Neuronal stem cell (in vitro differentiated cells): Measurements from ENCODE around the gene DIRAS3.

Source experiments
- DNase-seq: peaks from one replicate; pipeline ENCODE4 v3.0.0-alpha.2; 2013; ENCODE audit warnings: low spot score
- H2AFZ ChIP-seq: one replicate; pipeline ENCODE4 v1.6.1; 2013; ENCODE audit warnings: mild to moderate bottlenecking, low read length, inconsistent platforms
- H2AK5ac ChIP-seq: 2 replicates; pipeline ENCODE4 v1.6.1; 2013; ENCODE audit warnings: low read depth, mild to moderate bottlenecking, inconsistent platforms, low read length, moderate library complexity, mixed read lengths
- H2BK120ac ChIP-seq: 2 replicates; pipeline ENCODE4 v1.6.1; 2013; ENCODE audit warnings: low read depth, mild to moderate bottlenecking, inconsistent platforms, low read length, moderate library complexity, mixed read lengths
- H2BK12ac ChIP-seq: one replicate; pipeline ENCODE4 v1.6.1; 2013; ENCODE audit warnings: low read length, inconsistent platforms
- H2BK15ac ChIP-seq: 2 replicates; pipeline ENCODE4 v1.6.1; 2013; ENCODE audit warnings: mild to moderate bottlenecking, low read length, inconsistent platforms, mixed read lengths
- H2BK5ac ChIP-seq: one replicate; pipeline ENCODE4 v1.6.1; 2013; ENCODE audit warnings: inconsistent platforms, mild to moderate bottlenecking, low read length, moderate library complexity
- H3K14ac ChIP-seq: one replicate; pipeline ENCODE4 v1.6.1; 2013; ENCODE audit warnings: low read length, inconsistent platforms
- H3K18ac ChIP-seq: 2 replicates; pipeline ENCODE4 v1.6.1; 2013; ENCODE audit warnings: low read length, inconsistent platforms
- H3K23ac ChIP-seq: 2 replicates; pipeline ENCODE4 v1.6.1; 2013; ENCODE audit warnings: low read depth, mild to moderate bottlenecking, mixed read lengths, low read length, inconsistent platforms; ENCODE audit not compliant: poor library complexity
- H3K27ac ChIP-seq: replicated peaks from 3 replicates; pipeline ENCODE4 v1.5.1; 2013; ENCODE audit warnings: low read length, inconsistent platforms
- H3K27me3 ChIP-seq, 3 experiments: 2 replicates each; pipeline ENCODE4 v1.6.1; 2013; ENCODE audit warnings: low read length in 3 of 3, mild to moderate bottlenecking in 2 of 3, inconsistent platforms in 1 of 3, low read depth in 1 of 3, mixed read lengths in 1 of 3, moderate library complexity in 1 of 3; ENCODE audit not compliant: control insufficient read depth in 3 of 3, insufficient read depth in 3 of 3
- H3K36me3 ChIP-seq, 2 donors: replicated peaks in 1 of 2; 2 replicates each; pipeline ENCODE4 v1.6.1; 2013; ENCODE audit warnings: low read length in 2 of 2; ENCODE audit not compliant: control insufficient read depth in 2 of 2, insufficient read depth in 2 of 2
- H3K4ac ChIP-seq: 2 replicates; pipeline ENCODE4 v1.6.1; 2013; ENCODE audit warnings: inconsistent platforms, mild to moderate bottlenecking, low read length, moderate library complexity
- H3K4me1 ChIP-seq, 2 donors: 1 replicate in 1 of 2; 2 replicates in 1 of 2; pipeline ENCODE4 v1.6.1; 2013; ENCODE audit warnings: low read length in 2 of 2, low read depth in 1 of 2; ENCODE audit not compliant: control insufficient read depth in 2 of 2, insufficient read depth in 1 of 2
- H3K4me2 ChIP-seq: one replicate; pipeline ENCODE4 v1.6.1; 2013; ENCODE audit warnings: mild to moderate bottlenecking, low read length, inconsistent platforms; ENCODE audit not compliant: insufficient read depth, poor library complexity, severe bottlenecking
- H3K4me3 ChIP-seq, 2 donors: 2 replicates each; pipeline ENCODE4 v1.5.1; 2013; ENCODE audit warnings: low read length in 2 of 2, mild to moderate bottlenecking in 2 of 2, inconsistent platforms in 1 of 2, moderate library complexity in 1 of 2
- H3K79me1 ChIP-seq: one replicate; pipeline ENCODE4 v1.6.1; 2013; ENCODE audit warnings: low read depth, mild to moderate bottlenecking, inconsistent platforms, low read length, moderate library complexity
- H3K9ac ChIP-seq: one replicate; pipeline ENCODE4 v1.6.1; 2013; ENCODE audit warnings: mild to moderate bottlenecking, low read depth, low read length, inconsistent platforms; ENCODE audit not compliant: poor library complexity
- H3K9me3 ChIP-seq, 2 donors: replicated peaks in 1 of 2; 2 replicates each; pipeline versions ENCODE3 to v1.6.1; 2013; ENCODE audit warnings: low read length in 2 of 2, mild to moderate bottlenecking in 2 of 2, inconsistent platforms in 1 of 2, low read depth in 1 of 2, mixed read lengths in 1 of 2, moderate library complexity in 1 of 2; ENCODE audit not compliant: control insufficient read depth in 2 of 2, insufficient read depth in 1 of 2
- H4K8ac ChIP-seq: one replicate; pipeline ENCODE4 v1.6.1; 2013; ENCODE audit warnings: low read depth, mild to moderate bottlenecking, inconsistent platforms, low read length, moderate library complexity
- H4K91ac ChIP-seq: one replicate; pipeline ENCODE4 v1.6.1; 2013; ENCODE audit warnings: low read length, low read depth, mild to moderate bottlenecking, inconsistent platforms; ENCODE audit not compliant: poor library complexity
- WGBS, 2 donors: extraction: QIAGEN DNeasy Blood & Tissue Kit; methylation state at CpG; one replicate each; pipeline ENCODE4 v1.1.7; 2013; ENCODE audit warnings: missing lambda C conversion rate in 2 of 2, mixed read lengths in 1 of 2; ENCODE audit not compliant: insufficient read length in 2 of 2, insufficient replicate concordance in 1 of 2; ENCODE audit errors: extremely low coverage in 2 of 2; 5-methylcytosine and 5-hydroxymethylcytosine counted together

Gene DIRAS3

DNA sequence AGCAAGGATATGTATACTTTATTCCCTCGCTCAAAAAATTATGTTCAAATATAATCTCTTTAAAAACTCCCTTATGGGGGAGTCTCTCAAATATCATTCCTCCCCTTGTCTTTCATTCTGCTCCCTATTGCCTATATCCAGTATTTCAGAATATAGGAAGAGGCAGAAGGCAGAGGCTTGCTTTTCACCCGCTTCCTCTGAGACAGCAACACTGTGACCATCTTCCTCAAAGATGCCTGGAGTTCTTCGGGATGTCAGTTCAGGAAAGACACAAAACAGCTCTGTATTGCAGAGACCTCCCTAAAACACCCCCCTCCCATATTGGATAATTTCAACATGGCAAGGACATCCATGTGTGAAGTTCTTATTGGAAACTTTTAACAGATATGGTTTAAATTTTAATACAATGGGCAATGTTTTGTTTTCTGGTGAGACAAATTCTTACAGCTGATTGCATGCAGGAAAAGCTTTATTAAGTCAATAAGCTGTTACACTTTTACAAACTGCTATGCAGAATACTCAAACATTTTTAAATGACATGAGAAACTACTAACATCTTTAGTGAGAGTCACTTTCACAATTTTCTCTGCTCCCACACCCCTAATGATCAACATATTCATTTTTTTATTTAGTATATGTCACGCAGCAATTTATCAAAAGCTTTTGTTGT lies 4.8 kb downstream of the DIRAS3 start:
- Histone ChIP-seq H3K27me3 (peaks cover 0 to 8% (median 0%) of the 10 kb centered on the region in 3 experiments), H2BK120ac (no peak overlapping the region), H2AFZ (no peak overlapping the region), H2BK12ac (no peak overlapping the region), H3K4ac (no peak overlapping the region), H2AK5ac (no peak overlapping the region), H3K4me2 (no peak overlapping the region), H3K23ac (no peak overlapping the region), H3K36me3 (peaks cover 0 to 5% of the 10 kb centered on the region in 2 donors), H3K9me3 (no peaks in the 10 kb centered on the region), H3K18ac (no peak overlapping the region), H3K4me3 (no peak overlapping the region), H3K14ac (no peak overlapping the region), H3K79me1 (no peaks in the 10 kb centered on the region), H3K4me1 (no peaks in the 10 kb centered on the region), H4K8ac (no peak overlapping the region), H2BK5ac (no peak overlapping the region), H4K91ac (no peak overlapping the region), H3K27ac (no peak overlapping the region), H2BK15ac (no peak overlapping the region), H3K9ac (no peak overlapping the region)
- WGBS, 2 donors, result 100% methylated on average over 1 of the region's 4 CpGs; no CpG with 5 or more reads in 1 of the 2 donors
- no peak for DNase-seq

DNA sequence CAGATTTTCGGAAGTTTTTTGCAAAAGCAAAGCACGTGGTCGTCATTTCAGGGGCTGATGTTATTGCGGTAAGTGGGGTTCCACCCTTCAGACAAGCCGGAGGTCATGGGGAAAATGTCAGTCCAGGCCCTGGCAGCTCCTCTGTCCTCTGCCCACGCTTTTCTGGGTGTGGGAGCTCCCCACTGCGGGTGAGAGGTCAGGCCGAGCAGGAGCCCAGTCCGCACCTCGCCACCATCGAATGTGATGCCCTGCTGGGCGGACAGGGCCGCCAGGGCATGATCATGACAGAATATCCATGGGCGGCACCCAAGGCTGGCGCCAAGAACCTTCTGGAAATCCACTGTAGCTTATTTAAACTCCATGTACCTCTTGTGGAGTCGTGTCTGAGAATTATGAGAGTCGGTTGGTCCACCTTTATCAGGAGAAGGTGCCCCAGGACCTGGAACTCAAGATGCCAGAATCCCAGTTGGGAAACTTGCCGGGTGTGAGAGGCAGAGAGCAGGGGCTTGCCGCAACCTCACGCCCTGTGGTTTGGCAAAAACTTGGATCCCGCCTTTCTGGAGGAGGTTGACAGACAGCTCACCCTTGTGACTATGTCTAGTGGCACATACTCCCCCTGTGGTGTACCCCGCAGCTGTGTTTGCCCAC lies 6.9 kb downstream of the DIRAS3 start:
- H2BK15ac ChIP-seq, result no peak overlapping the region
- DNase-seq, result no peak

DNA sequence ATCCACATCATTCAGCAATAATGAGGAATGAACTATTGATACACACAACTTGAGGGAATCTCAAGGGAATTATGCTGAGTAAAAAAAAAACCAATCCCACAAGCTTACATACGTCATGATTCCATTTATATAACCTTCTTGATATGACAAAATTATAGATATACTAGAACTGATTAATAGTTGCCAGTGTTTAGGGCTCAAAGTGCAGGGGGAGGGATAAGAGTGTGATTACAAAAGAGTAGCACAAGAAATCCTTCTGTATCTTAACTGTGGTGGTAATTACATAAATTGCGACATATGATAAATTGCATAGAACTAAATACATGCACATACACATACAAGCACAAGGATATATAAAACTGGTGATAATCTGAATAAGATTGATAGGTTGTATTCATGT lies 13.5 kb downstream of the DIRAS3 start:
- no peak overlapping the region for H2BK12ac ChIP-seq
- H3K27ac ChIP-seq, result no peak overlapping the region
- H3K4me2 ChIP-seq, result no peak overlapping the region
- H3K4me1 ChIP-seq, result no peaks in the 10 kb centered on the region
- H3K4ac ChIP-seq, result no peak overlapping the region
- no peaks in the 10 kb centered on the region for H3K9me3 ChIP-seq
- H3K36me3 ChIP-seq, result no peaks in the 10 kb centered on the region
- no peak overlapping the region for H3K4me3 ChIP-seq
- no peak overlapping the region for H3K18ac ChIP-seq
- no peak overlapping the region for H2AFZ ChIP-seq
- H2AK5ac ChIP-seq, result no peak overlapping the region
- H3K79me1 ChIP-seq, result no peaks in the 10 kb centered on the region
- no peak overlapping the region for H2BK120ac ChIP-seq
- DNase-seq, result no peak
- no peak overlapping the region for H4K8ac ChIP-seq
- H2BK5ac ChIP-seq, result no peak overlapping the region
- H3K27me3 ChIP-seq, result no peaks in the 10 kb centered on the region
- no peak overlapping the region for H3K23ac ChIP-seq
- no peak overlapping the region for H3K9ac ChIP-seq
- H2BK15ac ChIP-seq, result no peak overlapping the region
- no peak overlapping the region for H4K91ac ChIP-seq
- no peak overlapping the region for H3K14ac ChIP-seq
- no CpG with 5 or more reads among the region's 2 CpGs for WGBS, 2 donors

More for the DNA sequence above, 6.9 kb downstream of the DIRAS3 start:
- no CpG with 5 or more reads among the region's 22 CpGs for WGBS, 2 donors
- Histone ChIP-seq H2AFZ (no peak overlapping the region), H3K4me3 (no peak overlapping the region), H2AK5ac (no peak overlapping the region), H3K14ac (no peak overlapping the region), H2BK120ac (no peak overlapping the region), H3K4ac (no peak overlapping the region), H4K91ac (no peak overlapping the region), H3K79me1 (no peaks in the 10 kb centered on the region), H2BK12ac (no peak overlapping the region), H3K18ac (no peak overlapping the region), H3K27ac (no peak overlapping the region), H3K23ac (no peak overlapping the region), H3K4me1 (no peaks in the 10 kb centered on the region), H2BK5ac (no peak overlapping the region), H3K4me2 (no peak overlapping the region), H3K9ac (no peak overlapping the region), H4K8ac (no peak overlapping the region), H3K36me3 (peaks cover 0 to 5% of the 10 kb centered on the region in 2 donors), H3K27me3 (no peaks in the 10 kb centered on the region), H3K9me3 (no peaks in the 10 kb centered on the region)

DNA sequence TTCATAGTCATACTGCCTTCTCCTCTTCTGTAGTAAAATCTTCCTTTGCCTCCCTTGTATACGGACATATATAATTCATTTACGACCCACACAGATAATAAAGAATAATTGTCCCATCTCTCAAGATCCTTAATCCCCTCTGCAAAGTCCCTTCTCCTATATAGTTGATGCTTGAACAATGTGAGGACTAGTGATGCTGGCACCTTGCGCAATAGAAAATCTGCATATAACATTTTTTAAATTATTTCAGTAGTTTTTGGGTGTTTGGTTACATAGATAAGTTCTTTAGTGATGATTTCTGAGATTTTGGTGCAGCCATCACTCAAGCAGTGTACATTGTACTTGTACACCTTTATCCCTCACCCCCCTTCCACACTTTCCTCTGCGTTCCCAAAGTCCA lies 21.0 kb downstream of the DIRAS3 start:
- no peak overlapping the region for H4K8ac ChIP-seq
- DNase-seq, result no peak
- no peaks in the 10 kb centered on the region for H3K9me3 ChIP-seq
- no peak overlapping the region for H3K4me2 ChIP-seq
- no peak overlapping the region for H2AK5ac ChIP-seq
- no peak overlapping the region for H2BK120ac ChIP-seq
- no peak overlapping the region for H2BK5ac ChIP-seq
- no peak overlapping the region for H3K4me3 ChIP-seq
- H3K9ac ChIP-seq, result no peak overlapping the region
- no peak overlapping the region for H2BK12ac ChIP-seq
- no peak overlapping the region for H3K4ac ChIP-seq
- no peaks in the 10 kb centered on the region for H3K36me3 ChIP-seq
- no peak overlapping the region for H2AFZ ChIP-seq
- H2BK15ac ChIP-seq, result no peak overlapping the region
- no peaks in the 10 kb centered on the region for H3K4me1 ChIP-seq
- H3K23ac ChIP-seq, result no peak overlapping the region
- no peak overlapping the region for H3K27ac ChIP-seq
- no peaks in the 10 kb centered on the region for H3K27me3 ChIP-seq
- no peaks in the 10 kb centered on the region for H3K79me1 ChIP-seq
- H3K18ac ChIP-seq, result no peak overlapping the region
- WGBS, 2 donors, result no CpG with 5 or more reads among the region's 4 CpGs
- H3K14ac ChIP-seq, result no peak overlapping the region
- H4K91ac ChIP-seq, result no peak overlapping the region
